GM12872 (cell line): ENCODE results near the gene CBLB.

Experiments
- TF ChIP-seq, protein P1 (sequence below): IDR thresholded peaks from 3 replicates; pipeline ENCODE4 v1.5.1; 2011; ENCODE audit warnings: low read depth, mild to moderate bottlenecking, low read length, moderate library complexity; ENCODE audit not compliant: insufficient read depth

CBLB gene

DNA sequence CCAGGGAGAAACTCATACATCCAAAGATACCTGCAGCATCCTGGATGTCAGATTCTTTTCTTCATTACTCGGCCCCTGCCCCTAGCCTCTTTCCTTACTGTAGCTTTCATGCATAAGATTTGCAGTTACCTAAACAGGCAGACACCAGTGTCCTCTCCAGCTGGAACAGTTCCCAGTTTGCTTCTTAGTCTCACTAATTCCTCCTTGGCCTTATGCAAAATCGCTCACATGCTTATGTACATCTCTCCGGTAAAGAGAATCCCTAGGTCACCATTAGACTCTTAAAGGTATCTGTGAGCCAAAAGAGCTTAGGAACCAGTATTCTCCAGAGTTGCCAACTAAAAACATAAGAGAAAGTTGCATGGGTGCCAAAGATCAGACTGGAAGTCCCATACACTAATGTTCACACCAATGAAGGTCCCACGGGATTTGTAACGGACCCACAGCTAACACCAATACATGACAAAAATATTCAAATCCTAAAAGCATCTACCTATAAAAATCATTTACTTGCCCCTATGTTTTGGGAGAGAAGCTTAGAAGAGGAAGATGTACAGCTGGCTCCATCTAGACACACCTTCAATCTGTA, 66.6 kb downstream of the CBLB start:
- TF ChIP-seq, protein P1, sequence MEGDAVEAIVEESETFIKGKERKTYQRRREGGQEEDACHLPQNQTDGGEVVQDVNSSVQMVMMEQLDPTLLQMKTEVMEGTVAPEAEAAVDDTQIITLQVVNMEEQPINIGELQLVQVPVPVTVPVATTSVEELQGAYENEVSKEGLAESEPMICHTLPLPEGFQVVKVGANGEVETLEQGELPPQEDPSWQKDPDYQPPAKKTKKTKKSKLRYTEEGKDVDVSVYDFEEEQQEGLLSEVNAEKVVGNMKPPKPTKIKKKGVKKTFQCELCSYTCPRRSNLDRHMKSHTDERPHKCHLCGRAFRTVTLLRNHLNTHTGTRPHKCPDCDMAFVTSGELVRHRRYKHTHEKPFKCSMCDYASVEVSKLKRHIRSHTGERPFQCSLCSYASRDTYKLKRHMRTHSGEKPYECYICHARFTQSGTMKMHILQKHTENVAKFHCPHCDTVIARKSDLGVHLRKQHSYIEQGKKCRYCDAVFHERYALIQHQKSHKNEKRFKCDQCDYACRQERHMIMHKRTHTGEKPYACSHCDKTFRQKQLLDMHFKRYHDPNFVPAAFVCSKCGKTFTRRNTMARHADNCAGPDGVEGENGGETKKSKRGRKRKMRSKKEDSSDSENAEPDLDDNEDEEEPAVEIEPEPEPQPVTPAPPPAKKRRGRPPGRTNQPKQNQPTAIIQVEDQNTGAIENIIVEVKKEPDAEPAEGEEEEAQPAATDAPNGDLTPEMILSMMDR: no peak

DNA sequence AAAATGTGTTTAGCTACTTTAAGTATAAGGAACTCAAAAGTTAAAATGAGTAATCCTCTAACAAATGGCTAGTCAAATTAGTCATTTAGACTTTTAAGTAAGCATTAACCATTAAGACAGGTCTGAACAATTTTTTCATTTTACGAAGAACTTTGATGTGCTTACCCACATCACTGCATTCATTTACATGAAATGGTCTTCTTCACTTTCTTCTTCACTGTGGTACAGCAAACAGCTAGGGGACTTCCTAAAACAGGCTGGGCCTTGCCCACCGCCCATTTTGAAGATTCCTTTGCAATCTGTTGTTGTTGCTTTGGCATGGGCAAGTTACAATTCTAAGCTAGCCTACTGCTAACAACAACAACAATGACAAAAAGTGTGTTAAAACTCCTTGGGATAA, 67.4 kb downstream of the CBLB start:
- TF ChIP-seq, protein P1: no peak

DNA sequence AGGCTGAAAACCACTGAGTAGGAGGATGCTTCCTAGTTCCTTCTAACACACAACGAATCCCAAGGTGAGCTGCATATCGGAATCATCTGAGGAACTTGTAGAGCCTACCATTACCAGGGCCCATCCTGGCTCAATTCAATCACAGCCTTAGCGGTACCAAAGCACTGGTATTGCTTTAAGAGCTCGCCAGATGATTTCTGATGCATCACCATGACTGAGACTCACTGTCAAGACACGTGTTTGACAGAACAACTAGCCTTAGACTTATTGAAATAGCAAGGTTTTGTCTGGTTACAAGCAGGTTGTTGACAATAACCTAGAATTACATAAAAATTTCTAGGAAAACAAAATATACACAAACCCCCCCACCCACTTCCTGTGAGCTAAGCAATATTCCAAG, 68.5 kb downstream of the CBLB start:
- TF ChIP-seq, protein P1: no peak

DNA sequence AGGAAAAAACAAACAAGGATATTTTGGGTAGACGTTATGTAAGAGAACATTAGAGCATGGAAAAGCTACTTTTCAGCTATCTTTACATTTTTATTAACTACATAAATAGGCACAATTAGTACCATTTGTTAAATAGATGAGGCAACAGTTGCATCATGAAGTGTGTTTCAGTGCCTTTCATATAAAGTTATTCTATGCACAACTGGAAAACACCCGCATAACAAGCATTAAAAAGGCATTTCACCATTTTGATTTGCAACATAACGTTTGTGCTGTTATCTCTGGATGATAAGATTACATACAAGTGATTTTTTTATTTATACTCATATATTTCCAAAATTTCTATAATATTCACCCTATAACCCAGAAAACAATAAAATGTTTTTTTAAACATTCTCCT, 69.5 kb downstream of the CBLB start:
- TF ChIP-seq, protein P1: no peak

DNA sequence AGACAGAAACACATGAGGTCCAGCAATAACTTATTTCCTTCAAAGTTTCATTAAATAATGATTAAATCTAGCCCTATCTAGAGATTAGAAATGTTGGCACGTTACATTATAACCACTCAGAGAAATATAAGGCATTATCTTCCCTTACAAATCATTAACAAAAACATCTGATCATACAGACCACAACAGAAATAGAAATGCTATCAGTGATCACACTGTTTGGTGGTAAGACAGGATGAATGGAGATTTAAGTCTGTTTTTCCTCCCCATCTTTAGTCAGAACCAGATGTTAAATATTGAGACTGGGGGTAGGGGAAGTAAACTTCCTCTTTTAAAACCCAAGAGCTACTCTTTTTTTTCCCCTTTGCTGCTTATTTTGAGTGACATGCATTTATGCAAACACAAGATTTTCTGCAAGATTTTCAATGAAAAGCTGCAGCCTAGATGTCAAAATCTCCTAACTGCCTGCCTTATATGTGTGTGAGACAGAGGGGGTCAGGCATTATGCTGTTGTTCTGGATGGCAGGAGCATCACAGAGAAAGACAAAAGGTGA, 70.4 kb downstream of the CBLB start:
- TF ChIP-seq, protein P1: no peak

DNA sequence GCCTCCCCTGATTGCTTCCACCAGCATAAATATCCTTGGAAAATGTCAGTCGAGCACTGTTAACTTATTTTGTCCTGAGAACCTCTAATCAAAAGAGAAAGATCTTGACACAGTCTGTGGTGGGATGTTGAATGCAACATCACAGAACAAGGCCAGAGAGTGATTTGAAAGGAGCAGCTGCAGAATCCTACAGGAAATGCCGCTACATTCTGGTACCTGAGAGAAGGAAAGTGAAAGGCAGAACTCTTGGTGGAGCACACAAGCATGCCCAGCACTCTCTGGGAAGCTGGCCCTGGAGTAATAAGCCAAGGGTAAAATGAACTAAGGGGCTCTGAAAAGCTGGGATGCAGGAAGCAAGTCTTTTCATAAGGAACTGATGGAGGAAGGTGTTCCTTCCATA, 75.8 kb downstream of the CBLB start:
- TF ChIP-seq, protein P1: no peak

DNA sequence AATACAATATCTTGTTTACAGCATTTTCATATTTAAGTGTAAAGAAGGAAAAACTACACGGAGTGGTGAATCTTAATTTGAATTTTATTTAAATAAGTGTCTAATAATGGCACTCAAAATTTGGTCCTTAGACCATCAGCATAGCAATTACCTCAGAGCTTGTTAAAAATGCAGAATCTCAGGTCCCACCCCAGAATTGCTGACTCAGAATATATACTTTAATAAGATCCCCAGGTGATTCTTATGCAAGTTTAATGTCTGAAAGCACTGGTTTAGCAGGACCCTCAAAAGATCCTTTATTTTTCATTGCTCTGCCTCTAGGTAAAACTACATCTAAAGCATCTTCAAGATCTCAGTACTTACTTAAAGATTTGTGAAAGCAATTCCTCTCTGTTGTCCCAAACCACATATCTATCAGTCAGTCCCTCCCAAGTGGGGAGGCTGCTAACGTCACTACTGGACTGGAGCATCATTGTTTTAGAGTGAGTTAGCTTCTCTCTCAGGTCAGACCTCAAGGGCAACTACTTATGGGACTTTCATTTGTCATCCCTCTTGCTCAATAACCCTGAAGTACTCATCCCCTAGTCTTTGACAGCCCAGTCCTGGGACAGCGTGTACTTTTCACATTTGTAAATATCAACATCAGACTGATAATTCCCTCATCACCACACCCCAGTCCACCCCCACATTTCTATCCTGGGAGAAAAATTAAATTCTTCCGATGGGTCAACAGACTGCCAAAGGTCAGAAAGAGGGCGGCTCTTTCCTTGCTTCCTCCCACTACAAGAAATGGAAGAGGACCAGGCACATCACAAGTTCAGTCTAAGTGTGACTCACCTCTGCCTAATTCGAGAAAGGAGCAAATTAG, 76.7 kb downstream of the CBLB start:
- TF ChIP-seq, protein P1: no peak
